RPMI8226 (cell line): Measurements from ENCODE around the gene GPR4.
A peak's percentile ranks its signal among the peaks of the same experiment; 100 is the strongest.
"Not testable (repeated sequence)": the region's sequence is repeated elsewhere in the genome, so short reads cannot be mapped to it uniquely, and the experiment has no call there.

Source experiments
- DNase-seq: peaks from one replicate; pipeline ENCODE4 v3.0.0-alpha.2; 2015

GPR4 gene

GRCh38 chr19:45601524-45602374, at the start of gene GPR4:
Gene GPR4, minus strand, starts transcription at chr19:45602212. Its CDS starts 10,346 bp downstream, at chr19:45591866.
- no peak for DNase-seq

- DNase-seq = no peak
These were observed 48.7 kb upstream of the GPR4 start for GRCh38 chr19:45650722-45651121.

GRCh38 chr19:45646345-45646698, 44.3 kb upstream of the GPR4 start:
- DNase-seq = no peak

- peak; percentile 92 for DNase-seq
These were observed 43.8 kb upstream of the GPR4 start for GRCh38 chr19:45645631-45646344.

- DNase-seq = peak; percentile 45
These were observed 43.1 kb upstream of the GPR4 start for GRCh38 chr19:45645068-45645630.

- DNase-seq = no peak
These were observed 42.1 kb upstream of the GPR4 start for GRCh38 chr19:45643927-45644771.

GRCh38 chr19:45643024-45643926, 41.3 kb upstream of the GPR4 start:
- peak; percentile 85 for DNase-seq

- DNase-seq = peak; percentile 97
These were observed 39.5 kb upstream of the GPR4 start for GRCh38 chr19:45641274-45642105.

- DNase-seq = no peak
These were observed 38.8 kb upstream of the GPR4 start for GRCh38 chr19:45640849-45641273.

- peak; percentile 48 for DNase-seq
These were observed 37.1 kb upstream of the GPR4 start, which contains the start of gene EML2 for GRCh38 chr19:45638930-45639729. Gene EML2, minus strand, starts transcription at chr19:45639397. Its CDS starts 21 bp downstream, at chr19:45639376.

GRCh38 chr19:45637890-45638667, 36.1 kb upstream of the GPR4 start:
- DNase-seq = no peak

- DNase-seq = no peak
These were observed 34.9 kb upstream of the GPR4 start for GRCh38 chr19:45636902-45637301.

- DNase-seq = no peak
These were observed 34.3 kb upstream of the GPR4 start for GRCh38 chr19:45636275-45636674.

GRCh38 chr19:45632468-45633196, 30.6 kb upstream of the GPR4 start:
- DNase-seq = no peak

- peak; percentile 40 for DNase-seq
These were observed 28.5 kb upstream of the GPR4 start for GRCh38 chr19:45630463-45630862.

- no peak for DNase-seq
These were observed 27.7 kb upstream of the GPR4 start for GRCh38 chr19:45629704-45630103.

GRCh38 chr19:45628219-45628618, 26.2 kb upstream of the GPR4 start:
- not testable (repeated sequence) for DNase-seq

- DNase-seq = no peak
These were observed 22.0 kb upstream of the GPR4 start for GRCh38 chr19:45623984-45624383.
